HG03108 (cell line): ENCODE measurements around the gene GALK2.

Experiments used
- ATAC-seq: cut with Tn5 transposase; IDR thresholded peaks from one replicate; pipeline ENCODE4 v1.9.1; 2021; ENCODE audit warnings: moderate library complexity; ENCODE audit not compliant: unreplicated experiment

GALK2 gene

DNA sequence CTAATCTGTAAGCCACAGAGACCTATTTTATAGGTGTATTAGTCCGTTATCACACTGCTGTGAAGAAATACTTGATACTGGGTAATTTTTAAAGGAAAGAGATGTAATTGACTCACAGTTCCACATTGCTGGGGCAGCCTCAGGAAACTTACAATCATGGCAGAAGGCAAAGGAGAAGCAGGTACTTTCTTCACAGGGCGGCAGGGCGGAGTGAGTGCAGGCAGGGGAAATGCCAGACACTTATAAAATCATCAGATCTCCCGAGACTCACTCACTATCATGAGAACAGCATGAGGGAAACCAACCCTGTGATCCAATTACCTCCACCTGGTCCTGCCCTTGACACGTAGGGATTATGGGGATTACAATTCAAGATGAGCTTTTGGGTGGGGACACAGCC is 108.7 kb downstream of the GALK2 start:
- ATAC-seq = no peak

DNA sequence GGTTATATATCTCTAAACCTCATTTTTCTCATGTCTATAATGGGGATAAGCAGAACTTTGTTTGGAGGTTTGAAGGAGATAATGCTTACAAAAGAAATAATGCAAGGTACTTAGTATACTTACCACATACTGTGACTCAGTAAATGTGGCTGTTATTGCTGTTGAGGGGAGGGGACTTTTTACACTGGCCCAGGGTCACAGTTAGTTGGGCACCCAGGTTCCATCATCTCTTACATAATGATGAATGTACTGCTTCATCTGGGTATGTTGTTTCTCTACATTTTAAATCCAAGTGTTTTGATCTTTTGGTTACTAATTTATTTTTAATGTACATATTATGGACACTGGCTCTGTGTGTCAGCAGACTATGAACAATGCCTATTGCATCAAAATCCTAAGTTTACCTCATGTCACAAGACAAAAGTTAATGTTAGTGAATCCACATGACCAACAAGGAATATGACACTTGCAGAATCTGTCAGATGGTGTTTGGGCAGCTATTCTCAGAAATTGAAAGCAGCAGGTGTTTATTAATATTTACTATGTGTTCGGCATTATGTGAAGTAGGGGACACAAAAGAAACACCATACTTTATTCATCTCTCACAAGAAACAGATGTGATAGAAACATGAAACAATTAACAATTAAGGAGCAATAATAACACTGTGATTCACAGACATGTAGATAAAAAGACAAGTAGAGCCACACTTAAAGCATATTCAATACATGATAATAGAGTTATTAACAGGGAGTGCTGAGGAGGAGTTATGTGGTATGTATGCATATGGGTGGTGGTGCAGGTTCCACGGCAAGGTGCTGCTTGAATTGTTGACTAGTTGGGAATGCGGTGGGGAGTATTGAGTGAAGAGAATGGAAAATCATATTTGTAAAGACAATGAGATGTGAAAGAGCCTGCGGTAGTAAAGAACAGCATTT is 109.7 kb downstream of the GALK2 start:
- no peak for ATAC-seq

DNA sequence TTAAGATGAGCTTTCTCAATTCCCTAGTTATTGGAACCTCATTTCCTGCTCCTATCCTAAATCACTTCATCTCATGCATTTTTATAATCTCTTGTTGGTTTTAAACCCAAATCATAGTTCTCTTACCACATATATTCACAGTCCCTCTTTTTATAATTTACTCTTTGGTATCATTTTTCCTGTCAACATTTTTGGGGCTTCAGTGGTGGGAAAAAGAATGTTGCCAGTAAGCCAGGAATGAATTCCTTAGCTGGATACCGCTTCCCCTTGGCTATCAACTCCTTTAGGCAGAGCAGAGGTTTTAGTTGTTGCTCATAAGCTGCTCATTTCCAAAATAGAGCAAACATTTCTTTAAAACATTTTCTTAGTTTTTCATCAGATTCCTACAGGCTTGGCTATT is 112.3 kb downstream of the GALK2 start:
- ATAC-seq = no peak

- ATAC-seq = no peak
Measured at GRCh38 chr15:49286649-49287404, 116.8 kb downstream of the GALK2 start.

- no peak for ATAC-seq
Measured at GRCh38 chr15:49287481-49287880, 117.4 kb downstream of the GALK2 start.

DNA sequence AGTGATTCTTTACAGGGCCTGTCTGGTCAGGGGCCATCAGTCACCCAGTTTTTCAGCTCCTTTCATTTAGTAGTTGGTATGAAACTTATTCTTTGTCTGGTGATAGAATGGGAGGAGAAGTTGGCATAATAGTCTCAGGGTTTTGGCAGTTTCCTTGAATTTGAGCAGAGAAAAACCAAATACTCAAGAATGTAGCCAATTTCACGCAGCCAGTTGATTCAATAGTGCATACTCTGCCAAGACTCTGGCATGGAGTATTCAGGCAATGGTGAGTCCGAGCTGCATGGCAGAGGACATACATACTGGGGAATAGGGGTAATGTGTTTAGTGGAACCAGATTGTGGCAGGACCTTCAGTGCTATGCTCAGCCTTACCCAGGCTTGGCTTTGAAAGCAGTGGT is 118.3 kb downstream of the GALK2 start:
- ATAC-seq = no peak

DNA sequence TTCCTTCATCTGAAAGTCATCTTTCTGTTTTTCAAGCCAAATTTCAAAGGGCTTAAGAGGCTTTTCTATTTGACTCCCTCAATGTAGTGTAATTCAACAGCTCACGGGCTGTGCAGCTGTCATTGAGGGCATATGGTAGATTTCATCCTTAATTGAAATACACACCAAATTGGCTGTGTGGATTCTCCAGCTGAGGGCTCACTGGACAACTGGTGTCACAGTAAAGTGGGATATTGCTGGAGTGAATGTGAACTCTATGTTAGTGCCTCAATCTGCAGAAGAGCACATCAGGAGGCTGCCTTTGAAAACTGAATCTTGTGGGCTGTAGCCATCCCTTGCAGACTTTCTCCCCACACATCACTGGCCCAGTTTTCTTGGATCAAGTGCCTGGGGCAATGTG is 120.1 kb downstream of the GALK2 start:
- no peak for ATAC-seq

DNA sequence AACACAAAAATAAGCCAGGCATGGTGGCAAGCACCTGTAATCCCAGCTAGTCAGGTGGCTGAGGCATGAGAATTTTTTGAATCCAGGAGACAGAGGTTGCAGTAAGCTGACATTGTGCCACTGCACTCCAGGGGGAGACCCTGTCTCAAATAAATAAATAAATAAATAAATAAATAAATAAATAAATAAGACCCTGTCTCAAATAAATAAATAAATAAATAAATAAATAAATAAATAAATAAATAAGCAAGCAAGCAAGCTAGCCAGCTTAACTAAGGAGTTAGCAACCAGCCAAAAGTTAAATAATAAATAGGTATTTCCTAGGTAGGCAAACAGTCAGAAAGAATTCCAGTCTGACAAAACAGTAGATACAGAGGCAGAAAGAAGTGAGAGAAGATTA is 123.9 kb downstream of the GALK2 start:
- no peak for ATAC-seq

DNA sequence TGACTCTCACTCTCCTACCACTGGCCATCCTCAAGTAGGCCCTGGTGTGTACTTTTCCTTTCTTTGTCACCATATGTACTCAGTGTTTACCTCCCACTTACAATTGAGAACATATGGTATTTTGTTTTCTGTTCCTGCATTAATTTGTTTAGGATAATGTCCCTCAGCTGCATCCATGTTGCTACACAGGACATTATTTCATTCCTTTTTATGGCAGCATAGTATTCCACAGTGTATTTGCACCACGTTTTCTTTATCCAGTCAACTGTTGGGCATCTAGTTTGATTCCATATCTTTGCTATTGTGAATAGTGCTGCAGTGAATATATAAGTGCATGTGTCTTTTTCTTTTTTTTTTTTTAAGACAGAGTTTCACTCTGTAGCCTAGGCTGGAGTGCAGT is 126.2 kb downstream of the GALK2 start:
- ATAC-seq = no peak

DNA sequence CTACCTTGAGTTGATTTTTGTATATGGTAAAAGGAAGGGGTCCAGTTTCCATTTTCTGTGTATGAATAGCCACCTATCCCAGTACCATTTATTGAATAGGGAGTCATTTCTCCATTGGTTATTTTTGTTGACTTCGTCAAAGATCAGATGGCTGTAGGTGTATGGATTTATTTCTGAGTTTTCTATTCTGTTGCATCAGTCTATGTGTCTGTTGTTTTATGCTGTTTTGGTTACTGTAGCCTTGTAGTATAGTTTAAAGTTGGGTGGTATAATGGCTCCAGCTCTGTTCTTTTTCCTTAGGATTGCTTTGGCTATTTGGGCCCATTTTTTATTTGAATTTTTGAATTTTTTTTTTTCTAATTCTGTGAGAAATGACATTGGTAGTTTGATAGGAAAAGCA is 127.5 kb downstream of the GALK2 start:
- ATAC-seq = no peak

GRCh38 chr15:49300856-49301255 is 130.8 kb downstream of the GALK2 start:
- ATAC-seq = no peak

DNA sequence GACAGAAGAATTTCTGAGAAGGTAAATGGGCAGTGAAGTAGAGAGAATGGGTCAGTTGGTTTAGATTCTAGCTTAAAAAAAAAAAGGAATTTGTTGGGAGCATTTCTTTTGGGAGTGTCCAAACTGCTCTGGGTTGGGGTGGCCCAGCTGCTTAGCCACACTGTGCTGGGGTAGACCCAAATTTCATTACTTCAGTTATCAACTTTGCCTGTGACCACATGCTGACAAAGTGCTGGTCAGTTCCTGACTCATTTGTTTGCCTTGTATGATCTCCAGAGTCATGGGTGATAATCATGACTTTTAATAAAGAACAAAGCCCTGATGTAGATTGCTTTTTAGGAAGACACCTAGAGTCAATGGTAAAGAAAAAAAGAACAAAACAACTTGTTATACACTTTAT is 131.5 kb downstream of the GALK2 start:
- no peak for ATAC-seq

DNA sequence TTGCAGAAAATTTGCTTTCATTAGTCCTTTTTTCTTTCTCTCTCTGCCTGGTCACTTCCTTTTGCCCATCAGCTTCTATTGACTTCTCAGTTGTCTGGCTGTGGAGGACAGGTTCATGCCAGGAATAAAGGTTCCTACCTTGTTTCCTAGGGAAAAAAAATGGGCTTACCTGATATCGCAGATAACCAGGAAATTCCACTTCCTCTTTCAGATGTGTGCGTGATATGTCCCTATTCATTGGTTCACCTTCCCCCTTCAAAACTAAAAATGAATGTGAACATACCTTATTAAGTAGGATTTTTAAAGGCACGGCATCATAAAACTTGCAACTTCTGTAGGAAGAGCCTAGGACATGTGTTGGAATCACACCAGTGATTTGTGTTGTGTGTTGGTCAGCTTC is 133.0 kb downstream of the GALK2 start:
- ATAC-seq = no peak

- ATAC-seq = no peak
Measured at GRCh38 chr15:49306551-49306950, 136.5 kb downstream of the GALK2 start.

GRCh38 chr15:49308686-49309085 is 138.6 kb downstream of the GALK2 start:
- ATAC-seq = no peak

DNA sequence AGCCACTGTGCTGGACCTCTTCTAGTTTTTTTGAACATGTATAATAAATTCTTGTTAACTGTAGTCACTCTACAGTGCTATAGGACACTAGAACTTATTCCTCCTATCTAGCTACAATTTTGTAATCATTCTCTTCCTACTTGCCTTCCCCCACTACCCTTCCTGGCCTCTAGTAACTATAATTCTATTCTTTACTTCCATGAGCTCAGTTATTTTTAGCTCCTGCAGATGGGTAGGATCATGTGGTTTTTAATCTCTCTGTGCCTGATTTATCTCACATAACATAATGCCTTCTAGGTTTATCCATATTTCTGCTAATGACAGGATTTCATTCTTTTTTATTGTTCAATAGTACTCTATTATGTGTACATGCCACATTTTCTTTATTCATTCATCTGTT is 139.8 kb downstream of the GALK2 start:
- no peak for ATAC-seq

GRCh38 chr15:49313650-49314049 is 143.6 kb downstream of the GALK2 start:
- ATAC-seq = no peak

DNA sequence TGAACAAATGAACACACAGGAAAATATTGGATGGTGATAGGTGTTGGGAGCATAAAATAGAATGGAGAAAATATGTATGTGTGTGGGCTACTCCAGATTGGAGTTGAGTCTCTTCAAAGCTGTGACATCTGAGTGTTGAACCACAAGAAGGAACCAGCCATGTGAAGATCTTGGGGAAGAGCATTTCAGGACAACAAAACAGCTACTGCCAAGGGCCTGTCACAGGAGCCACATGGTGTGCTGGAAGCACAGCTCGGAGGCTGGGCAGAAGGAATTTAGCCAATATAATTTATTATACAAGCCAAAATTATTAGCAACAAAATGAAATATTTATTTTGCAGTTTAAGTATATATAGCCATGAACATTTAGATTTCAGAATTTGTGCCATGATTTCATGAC is 144.7 kb downstream of the GALK2 start:
- ATAC-seq = no peak

DNA sequence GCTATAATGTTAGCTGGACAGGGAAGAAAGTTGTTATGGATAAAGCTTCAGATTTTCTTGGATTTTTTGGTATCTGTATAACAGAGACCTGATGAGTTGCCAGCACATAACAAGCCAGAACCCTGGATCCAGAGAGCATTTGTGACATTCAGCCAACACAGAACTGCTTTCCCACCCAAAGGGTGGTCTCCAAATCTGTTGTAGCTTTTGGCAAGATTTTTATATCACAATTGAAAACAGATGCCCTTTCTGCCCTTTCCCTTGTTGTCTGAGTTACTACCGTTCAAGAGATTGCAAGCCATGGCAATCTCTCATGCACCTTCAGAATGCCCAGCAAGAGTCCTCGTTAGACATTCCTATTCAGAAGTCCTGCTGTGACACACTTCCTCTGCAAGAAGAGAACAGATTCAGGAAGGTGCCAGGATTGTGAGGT is 145.4 kb downstream of the GALK2 start:
- ATAC-seq = no peak

GRCh38 chr15:49320351-49320750 is 150.3 kb downstream of the GALK2 start:
- no peak for ATAC-seq

GRCh38 chr15:49323207-49323606 is 153.2 kb downstream of the GALK2 start:
- ATAC-seq = no peak

DNA sequence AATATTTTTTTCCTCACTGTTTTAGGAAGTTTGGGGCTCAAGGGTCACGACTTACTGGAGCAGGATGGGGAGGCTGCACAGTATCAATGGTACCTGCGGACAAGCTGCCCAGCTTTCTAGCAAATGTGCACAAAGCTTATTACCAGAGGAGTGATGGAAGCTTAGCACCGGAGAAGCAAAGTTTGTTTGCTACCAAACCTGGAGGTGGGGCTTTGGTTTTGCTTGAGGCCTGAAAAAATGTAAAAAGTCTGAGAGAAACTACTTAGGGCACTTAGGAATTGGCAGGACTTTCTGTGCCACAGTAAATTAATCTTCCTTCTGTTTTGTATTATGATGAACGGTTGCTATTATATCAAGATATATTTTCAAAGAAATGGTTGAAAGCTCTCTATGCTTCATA is 157.9 kb downstream of the GALK2 start:
- no peak for ATAC-seq
